ENCODE measurements around the gene MRPL47. TPM values are rescaled to one million over a fixed set of nuclear protein-coding genes. Genes with fewer than 3 reads are reported as not detected.

Gene MRPL47
- total RNA-seq, 1 experiment from 2014 or later: 58.7 TPM

DNA sequence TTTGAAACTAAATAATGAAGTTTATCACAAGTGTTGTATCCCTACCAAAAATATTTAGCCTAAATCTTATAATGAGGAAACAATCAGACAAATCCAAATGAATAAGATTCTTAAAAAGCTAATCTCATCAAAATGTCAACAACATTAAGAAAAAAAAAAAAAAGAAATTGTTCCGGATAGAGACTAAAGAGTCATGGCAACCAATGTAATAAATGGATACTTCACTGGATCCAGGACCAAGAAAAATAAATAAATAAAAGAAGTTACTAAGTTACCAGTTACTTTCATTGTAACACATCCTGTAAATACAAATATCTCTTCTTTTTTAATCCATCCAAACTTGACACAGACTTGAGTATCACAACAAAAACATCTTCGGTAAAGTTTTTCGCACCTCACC is 607 bp downstream of the MRPL47 start:
- POLR2A ChIA-PET: interaction anchor here (0.6 to 0.7 kb wide), 2 partner anchors 32 to 648 kb away, joined by 3 to 4 read pairs; no protein-coding TSS in a partner anchor
- in situ Hi-C loops (cut with HindIII; ENCODE audit: low pct_unique_long_range_greater_than_20kb, low sequenced_read_pairs): no loop called here
- intact Hi-C loops (cut with micrococcal nuclease; ENCODE audit: unreplicated experiment): no loop called here

GRCh38 chr3:179603321-179603720 is 1.1 kb downstream of the MRPL47 start:
- no TSS peak for BruUV-seq (replicated peaks)
- TF ChIP-seq, protein P1, sequence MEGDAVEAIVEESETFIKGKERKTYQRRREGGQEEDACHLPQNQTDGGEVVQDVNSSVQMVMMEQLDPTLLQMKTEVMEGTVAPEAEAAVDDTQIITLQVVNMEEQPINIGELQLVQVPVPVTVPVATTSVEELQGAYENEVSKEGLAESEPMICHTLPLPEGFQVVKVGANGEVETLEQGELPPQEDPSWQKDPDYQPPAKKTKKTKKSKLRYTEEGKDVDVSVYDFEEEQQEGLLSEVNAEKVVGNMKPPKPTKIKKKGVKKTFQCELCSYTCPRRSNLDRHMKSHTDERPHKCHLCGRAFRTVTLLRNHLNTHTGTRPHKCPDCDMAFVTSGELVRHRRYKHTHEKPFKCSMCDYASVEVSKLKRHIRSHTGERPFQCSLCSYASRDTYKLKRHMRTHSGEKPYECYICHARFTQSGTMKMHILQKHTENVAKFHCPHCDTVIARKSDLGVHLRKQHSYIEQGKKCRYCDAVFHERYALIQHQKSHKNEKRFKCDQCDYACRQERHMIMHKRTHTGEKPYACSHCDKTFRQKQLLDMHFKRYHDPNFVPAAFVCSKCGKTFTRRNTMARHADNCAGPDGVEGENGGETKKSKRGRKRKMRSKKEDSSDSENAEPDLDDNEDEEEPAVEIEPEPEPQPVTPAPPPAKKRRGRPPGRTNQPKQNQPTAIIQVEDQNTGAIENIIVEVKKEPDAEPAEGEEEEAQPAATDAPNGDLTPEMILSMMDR (IDR thresholded peaks at IDR 0.05): no peak
- TF ChIP-seq, protein P2, sequence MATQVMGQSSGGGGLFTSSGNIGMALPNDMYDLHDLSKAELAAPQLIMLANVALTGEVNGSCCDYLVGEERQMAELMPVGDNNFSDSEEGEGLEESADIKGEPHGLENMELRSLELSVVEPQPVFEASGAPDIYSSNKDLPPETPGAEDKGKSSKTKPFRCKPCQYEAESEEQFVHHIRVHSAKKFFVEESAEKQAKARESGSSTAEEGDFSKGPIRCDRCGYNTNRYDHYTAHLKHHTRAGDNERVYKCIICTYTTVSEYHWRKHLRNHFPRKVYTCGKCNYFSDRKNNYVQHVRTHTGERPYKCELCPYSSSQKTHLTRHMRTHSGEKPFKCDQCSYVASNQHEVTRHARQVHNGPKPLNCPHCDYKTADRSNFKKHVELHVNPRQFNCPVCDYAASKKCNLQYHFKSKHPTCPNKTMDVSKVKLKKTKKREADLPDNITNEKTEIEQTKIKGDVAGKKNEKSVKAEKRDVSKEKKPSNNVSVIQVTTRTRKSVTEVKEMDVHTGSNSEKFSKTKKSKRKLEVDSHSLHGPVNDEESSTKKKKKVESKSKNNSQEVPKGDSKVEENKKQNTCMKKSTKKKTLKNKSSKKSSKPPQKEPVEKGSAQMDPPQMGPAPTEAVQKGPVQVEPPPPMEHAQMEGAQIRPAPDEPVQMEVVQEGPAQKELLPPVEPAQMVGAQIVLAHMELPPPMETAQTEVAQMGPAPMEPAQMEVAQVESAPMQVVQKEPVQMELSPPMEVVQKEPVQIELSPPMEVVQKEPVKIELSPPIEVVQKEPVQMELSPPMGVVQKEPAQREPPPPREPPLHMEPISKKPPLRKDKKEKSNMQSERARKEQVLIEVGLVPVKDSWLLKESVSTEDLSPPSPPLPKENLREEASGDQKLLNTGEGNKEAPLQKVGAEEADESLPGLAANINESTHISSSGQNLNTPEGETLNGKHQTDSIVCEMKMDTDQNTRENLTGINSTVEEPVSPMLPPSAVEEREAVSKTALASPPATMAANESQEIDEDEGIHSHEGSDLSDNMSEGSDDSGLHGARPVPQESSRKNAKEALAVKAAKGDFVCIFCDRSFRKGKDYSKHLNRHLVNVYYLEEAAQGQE (IDR thresholded peaks at IDR 0.05; ENCODE audit: insufficient read depth in 1 of 2, low read depth in 2 of 2, low read length in 1 of 2): no peak
- no peak for TF ChIP-seq POLR2AphosphoS5 (IDR thresholded peaks at IDR 0.05; ENCODE audit: low read depth, low read length)
- no peak for TF ChIP-seq SIN3A (IDR thresholded peaks at IDR 0.05; ENCODE audit: borderline replicate concordance, insufficient read depth, low read depth, low read length)
- TF ChIP-seq TCF7L2 (IDR thresholded peaks at IDR 0.05; ENCODE audit: low read depth, low read length): no peak
- ATAC-seq (no peak), DNase-seq (ENCODE audit: low read depth, low spot score) (no peak)
- ChIA-PET POLR2A (interaction anchor here (0.6 to 0.7 kb wide), 2 partner anchors 33 to 648 kb away, joined by 3 to 4 read pairs; no protein-coding TSS in a partner anchor), CTCF (no interaction called here)
- in situ Hi-C loops (cut with HindIII; ENCODE audit: low pct_unique_long_range_greater_than_20kb, low sequenced_read_pairs) (no loop called here), intact Hi-C loops (cut with micrococcal nuclease; ENCODE audit: unreplicated experiment) (no loop called here)
- Histone ChIP-seq H3K9me3 (ENCODE audit: control insufficient read depth, insufficient read depth, low read depth, low read length) (no peaks in the 10 kb centered on the region), H3K27me3 (ENCODE audit: control insufficient read depth, insufficient read depth, low read length) (no peaks in the 10 kb centered on the region), H3K36me3 (ENCODE audit: control insufficient read depth, insufficient read depth, low read length) (peaks cover 17% of the 10 kb centered on the region), H3K4me1 (ENCODE audit: control insufficient read depth, insufficient read depth, low read length) (peaks cover 11% of the 10 kb centered on the region), H3K4me3 (ENCODE audit: low read depth in 2 of 2, low read length in 2 of 2) (peak overlapping the region; percentile 90 to 92), H3K27ac (ENCODE audit: low read length) (peak overlapping the region; percentile 97; the same call in 1 of the 2 replicates)

More for the DNA sequence above, 607 bp downstream of the MRPL47 start:
- TF ChIP-seq POLR2AphosphoS5 (IDR thresholded peaks at IDR 0.05; ENCODE audit: low read depth, low read length) (no peak), TCF7L2 (IDR thresholded peaks at IDR 0.05; ENCODE audit: low read depth, low read length) (no peak), SIN3A (IDR thresholded peaks at IDR 0.05; ENCODE audit: borderline replicate concordance, insufficient read depth, low read depth, low read length) (no peak)
- TF ChIP-seq, protein P1 (IDR thresholded peaks at IDR 0.05): no peak
- TF ChIP-seq, protein P2 (IDR thresholded peaks at IDR 0.05; ENCODE audit: insufficient read depth in 1 of 2, low read depth in 2 of 2, low read length in 1 of 2): no peak
- peaks cover 16% of the 10 kb centered on the region for H3K36me3 ChIP-seq (ENCODE audit: control insufficient read depth, insufficient read depth, low read length)
- H3K27ac ChIP-seq (ENCODE audit: low read length): peak overlapping the region; percentile 97
- peak overlapping the region; percentile 90 to 92 for H3K4me3 ChIP-seq (ENCODE audit: low read depth in 2 of 2, low read length in 2 of 2)
- DNase-seq (ENCODE audit: low read depth, low spot score) (no peak), ATAC-seq (no peak)
- no TSS peak for BruUV-seq (replicated peaks)
- peaks cover 11% of the 10 kb centered on the region for H3K4me1 ChIP-seq (ENCODE audit: control insufficient read depth, insufficient read depth, low read length)
- CTCF ChIA-PET: no interaction called here
- H3K9me3 ChIP-seq (ENCODE audit: control insufficient read depth, insufficient read depth, low read depth, low read length): no peaks in the 10 kb centered on the region
- H3K27me3 ChIP-seq (ENCODE audit: control insufficient read depth, insufficient read depth, low read length): no peaks in the 10 kb centered on the region

Data from Panc1 (cell line).